Measurements from ENCODE around the gene INSRR.

Gene INSRR

DNA sequence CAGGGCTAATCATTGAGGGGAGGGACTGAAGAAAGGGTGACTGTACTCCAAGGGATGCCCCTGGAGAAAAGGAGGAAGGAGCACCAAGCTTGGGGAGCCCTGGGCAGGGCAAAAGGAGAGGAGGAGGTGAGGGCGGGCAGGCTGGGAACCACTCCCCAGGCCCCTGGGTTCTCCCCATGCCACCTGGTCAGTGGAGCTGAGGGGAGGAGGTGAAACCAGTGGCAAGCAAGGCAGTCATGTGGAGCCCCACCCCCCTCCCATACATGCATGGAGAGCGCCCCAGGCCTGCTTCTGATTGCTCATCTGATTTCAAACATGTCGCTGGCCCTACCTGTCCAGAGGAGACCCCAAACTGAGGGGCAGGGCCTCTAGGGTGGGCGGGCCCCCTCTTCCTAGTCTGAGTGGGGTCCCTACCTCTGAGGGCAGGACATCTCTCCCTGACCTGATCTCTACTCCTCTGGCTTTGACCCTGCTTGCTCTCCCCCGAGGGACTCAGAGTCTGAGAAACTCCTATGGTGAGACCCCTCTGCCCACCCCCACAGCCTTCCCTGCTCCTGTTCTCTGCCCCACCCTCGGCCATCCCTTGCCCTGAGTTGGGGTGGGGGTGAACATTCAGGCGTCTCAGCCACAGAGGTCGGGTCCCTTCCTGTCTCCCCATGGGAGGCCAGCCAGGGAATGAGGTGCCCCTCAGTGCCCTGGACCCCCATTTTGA lies 18.6 kb downstream of the INSRR start:
- no peak for ATAC-seq
- Mint-ChIP-seq H3K9me3 (no peaks in the 10 kb centered on the region), H3K4me1 (peaks cover 30% of the 10 kb centered on the region), H3K27ac (no peak overlapping the region), H3K36me3 (no peaks in the 10 kb centered on the region), H3K4me3 (no peak overlapping the region), H3K27me3 (peaks cover 91% of the 10 kb centered on the region)

DNA sequence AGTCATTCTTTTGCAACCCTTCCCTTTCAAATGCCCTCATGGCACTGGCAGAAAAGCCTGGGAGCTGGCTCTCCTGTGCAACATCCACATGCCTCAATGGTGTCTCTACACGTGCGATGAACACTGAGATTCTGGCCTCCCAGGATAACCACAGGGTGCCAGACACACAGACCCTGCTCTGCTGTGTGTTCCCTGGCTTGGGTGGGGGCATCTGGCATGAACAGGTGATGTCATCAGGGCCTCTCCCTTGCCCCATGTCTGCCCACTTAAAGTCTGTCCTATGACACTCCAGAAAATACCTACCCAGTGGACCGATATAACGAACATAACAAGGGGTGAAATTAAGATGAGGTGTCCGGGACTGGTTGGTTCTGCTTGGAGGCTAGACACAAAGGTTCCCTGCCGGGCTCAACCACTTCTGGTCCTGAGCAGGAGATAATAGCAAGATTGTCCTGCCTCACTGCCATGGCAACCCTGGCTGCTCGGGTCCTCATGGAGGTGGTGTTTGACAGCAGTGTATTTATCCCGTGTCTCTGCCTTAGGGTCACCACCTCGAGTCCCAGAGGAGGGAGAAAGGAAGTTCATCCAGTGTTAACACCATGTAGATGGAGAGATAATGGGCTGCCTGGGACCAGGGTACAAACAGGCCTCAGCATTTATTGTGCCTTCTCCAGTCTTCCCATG lies 19.3 kb downstream of the INSRR start:
- H3K27me3 Mint-ChIP-seq = peaks cover 91% of the 10 kb centered on the region
- no peak overlapping the region for H3K27ac Mint-ChIP-seq
- no peak for ATAC-seq
- H3K36me3 Mint-ChIP-seq = no peaks in the 10 kb centered on the region
- H3K4me1 Mint-ChIP-seq = peaks cover 22% of the 10 kb centered on the region
- no peak overlapping the region for H3K4me3 Mint-ChIP-seq
- H3K9me3 Mint-ChIP-seq = no peaks in the 10 kb centered on the region

DNA sequence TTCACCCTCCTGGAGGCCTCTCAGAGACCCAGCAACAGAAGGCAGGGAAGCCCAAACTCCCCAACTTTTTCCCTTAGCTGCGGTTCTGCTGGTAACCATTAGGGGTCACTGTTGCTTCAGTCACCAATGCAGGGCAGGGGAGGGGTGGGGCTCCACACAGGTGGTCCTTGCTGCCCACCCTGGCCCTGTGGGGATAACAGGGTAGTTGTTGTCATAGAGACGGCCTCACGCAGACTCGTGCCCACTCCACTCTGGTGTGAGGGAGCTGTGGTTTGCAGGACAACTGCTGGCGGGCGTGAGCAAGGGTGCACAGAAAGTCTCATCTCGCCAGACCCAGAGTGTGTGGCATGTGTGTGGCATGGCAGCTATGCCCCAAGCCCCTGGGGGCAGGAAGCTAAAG lies 19.9 kb downstream of the INSRR start:
- ATAC-seq = no peak
- H3K4me3 Mint-ChIP-seq = no peak overlapping the region
- no peaks in the 10 kb centered on the region for H3K9me3 Mint-ChIP-seq
- H3K27ac Mint-ChIP-seq = no peak overlapping the region
- peaks cover 18% of the 10 kb centered on the region for H3K4me1 Mint-ChIP-seq
- peaks cover 91% of the 10 kb centered on the region for H3K27me3 Mint-ChIP-seq
- H3K36me3 Mint-ChIP-seq = no peaks in the 10 kb centered on the region

DNA sequence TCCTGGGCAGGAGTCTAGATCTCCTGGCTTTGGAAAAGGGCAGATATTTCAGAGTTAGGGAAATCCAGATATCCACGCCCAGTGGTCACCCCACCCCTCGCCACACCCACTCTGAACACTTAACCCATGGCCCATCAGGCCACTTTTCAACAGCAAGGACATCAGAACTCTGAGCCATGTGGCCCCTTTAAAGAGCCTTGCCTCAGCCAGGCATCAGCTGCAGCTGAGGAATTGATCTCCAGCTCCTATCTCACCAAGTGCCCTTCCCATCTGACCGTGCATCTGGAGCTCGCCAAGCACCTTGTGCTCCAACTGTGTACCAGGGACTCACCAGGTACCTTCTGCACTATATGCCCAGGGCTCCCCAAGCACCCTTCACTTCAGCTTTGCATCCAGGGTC lies 22.0 kb downstream of the INSRR start:
- no peaks in the 10 kb centered on the region for H3K36me3 Mint-ChIP-seq
- peaks cover 85% of the 10 kb centered on the region for H3K27me3 Mint-ChIP-seq
- no peaks in the 10 kb centered on the region for H3K9me3 Mint-ChIP-seq
- H3K27ac Mint-ChIP-seq = no peak overlapping the region
- H3K4me1 Mint-ChIP-seq = peaks cover 15% of the 10 kb centered on the region
- no peak overlapping the region for H3K4me3 Mint-ChIP-seq
- no peak for ATAC-seq

DNA sequence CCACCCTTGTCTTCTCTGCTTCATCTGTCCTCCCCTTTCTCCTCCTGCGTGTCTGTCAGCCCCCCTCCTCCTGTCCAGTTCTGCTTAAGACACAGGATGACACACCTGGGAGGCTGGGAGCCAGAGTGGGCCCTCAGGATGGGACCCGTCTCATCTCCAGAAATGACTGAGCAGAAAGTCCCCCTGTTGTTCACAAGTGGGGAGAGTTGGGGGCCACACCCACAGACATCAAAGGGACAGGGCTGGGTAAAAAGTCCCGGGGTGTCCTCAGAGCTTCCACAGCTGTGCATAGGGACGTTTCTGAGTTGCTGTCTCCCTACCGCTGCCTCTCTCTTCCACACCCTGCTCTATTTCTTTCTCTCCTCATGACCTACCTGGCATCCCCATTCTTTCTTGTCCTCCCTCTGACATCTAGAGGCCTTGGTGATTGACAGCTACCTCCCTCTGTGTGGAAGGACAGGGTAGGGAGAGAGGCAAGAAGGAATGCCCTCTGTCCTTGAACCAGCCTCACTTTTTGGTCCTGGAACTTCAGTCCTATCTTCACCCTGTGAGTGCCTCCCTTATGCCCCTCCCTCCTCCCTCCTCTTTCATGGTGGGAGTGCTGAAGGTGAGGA lies 22.8 kb downstream of the INSRR start:
- H3K4me3 Mint-ChIP-seq = no peak overlapping the region
- peak overlapping the region; percentile 3 for H3K27ac Mint-ChIP-seq

DNA sequence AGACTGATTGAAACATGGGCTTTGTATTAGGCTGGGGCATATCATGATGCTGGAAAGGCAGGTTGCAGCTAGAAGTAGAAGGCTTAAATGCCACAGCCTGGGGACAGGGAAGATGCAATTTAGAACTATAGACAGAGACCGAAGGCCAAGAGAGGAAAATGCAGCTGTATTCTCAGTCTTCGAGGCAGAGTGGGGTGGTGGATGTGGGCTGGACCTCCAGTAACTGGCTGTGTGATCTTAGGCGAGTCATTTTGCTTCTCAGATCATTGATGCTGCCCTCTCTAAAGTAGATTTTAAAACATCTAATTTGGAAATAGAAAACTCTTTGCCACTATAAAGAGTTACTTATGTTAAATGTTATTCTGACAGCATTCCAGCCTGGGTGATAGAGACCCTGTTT lies 24.6 kb downstream of the INSRR start:
- peaks cover 15% of the 10 kb centered on the region for H3K4me1 Mint-ChIP-seq
- H3K27ac Mint-ChIP-seq = no peak overlapping the region
- no peak overlapping the region for H3K4me3 Mint-ChIP-seq
- H3K9me3 Mint-ChIP-seq = no peaks in the 10 kb centered on the region
- H3K36me3 Mint-ChIP-seq = no peaks in the 10 kb centered on the region
- peaks cover 80% of the 10 kb centered on the region for H3K27me3 Mint-ChIP-seq
- no peak for ATAC-seq

More for the DNA sequence above, 22.8 kb downstream of the INSRR start:
- peaks cover 15% of the 10 kb centered on the region for H3K4me1 Mint-ChIP-seq
- H3K27me3 Mint-ChIP-seq = peaks cover 88% of the 10 kb centered on the region
- ATAC-seq = peak; percentile 73
- no peaks in the 10 kb centered on the region for H3K36me3 Mint-ChIP-seq
- H3K9me3 Mint-ChIP-seq = no peaks in the 10 kb centered on the region

DNA sequence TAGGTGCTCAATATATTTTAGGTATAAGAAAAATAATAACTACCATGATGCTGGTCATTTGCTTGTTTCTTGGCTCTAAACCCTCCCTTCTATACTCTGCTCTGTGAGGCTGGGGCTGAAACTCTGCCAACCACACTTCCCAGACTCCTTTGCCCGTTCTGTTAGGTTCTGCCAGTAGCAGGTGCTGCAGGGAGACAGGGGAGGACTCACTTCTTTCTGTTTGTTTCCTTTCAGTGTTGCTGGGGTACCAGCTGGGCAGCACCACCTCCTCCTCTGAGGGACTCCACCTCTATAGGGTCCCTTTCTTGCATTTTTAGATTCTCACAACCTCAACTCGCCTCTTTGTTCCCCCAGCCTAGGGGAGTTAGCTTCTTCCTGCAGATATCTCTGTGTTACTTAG lies 25.3 kb downstream of the INSRR start:
- peaks cover 80% of the 10 kb centered on the region for H3K27me3 Mint-ChIP-seq
- no peak overlapping the region for H3K4me3 Mint-ChIP-seq
- H3K9me3 Mint-ChIP-seq = no peaks in the 10 kb centered on the region
- no peaks in the 10 kb centered on the region for H3K36me3 Mint-ChIP-seq
- H3K27ac Mint-ChIP-seq = no peak overlapping the region
- ATAC-seq = no peak
- peaks cover 11% of the 10 kb centered on the region for H3K4me1 Mint-ChIP-seq

DNA sequence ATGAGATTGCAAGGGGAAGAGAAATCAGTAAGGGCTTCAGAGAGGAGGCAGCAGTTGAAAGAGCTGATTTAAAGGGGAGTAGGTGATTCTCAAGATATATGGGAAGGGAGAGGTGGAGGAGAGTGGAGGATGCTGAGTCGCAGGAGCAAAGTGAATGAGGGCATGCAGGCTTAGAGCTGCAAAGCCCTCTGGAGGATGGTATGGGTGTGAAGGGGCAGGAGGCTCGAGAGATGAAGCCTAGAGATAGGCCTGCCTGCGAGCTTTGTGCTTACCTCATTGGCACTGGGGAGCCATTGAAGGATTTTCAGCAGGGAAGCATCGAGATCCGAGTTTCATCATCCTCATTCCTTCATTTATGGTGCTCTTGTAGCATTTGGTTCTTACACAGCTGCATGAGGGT lies 26.5 kb downstream of the INSRR start:
- H3K27ac Mint-ChIP-seq = no peak overlapping the region
- H3K4me1 Mint-ChIP-seq = peaks cover 10% of the 10 kb centered on the region
- no peak for ATAC-seq
- peaks cover 77% of the 10 kb centered on the region for H3K27me3 Mint-ChIP-seq
- H3K4me3 Mint-ChIP-seq = no peak overlapping the region
- H3K9me3 Mint-ChIP-seq = no peaks in the 10 kb centered on the region
- no peaks in the 10 kb centered on the region for H3K36me3 Mint-ChIP-seq

DNA sequence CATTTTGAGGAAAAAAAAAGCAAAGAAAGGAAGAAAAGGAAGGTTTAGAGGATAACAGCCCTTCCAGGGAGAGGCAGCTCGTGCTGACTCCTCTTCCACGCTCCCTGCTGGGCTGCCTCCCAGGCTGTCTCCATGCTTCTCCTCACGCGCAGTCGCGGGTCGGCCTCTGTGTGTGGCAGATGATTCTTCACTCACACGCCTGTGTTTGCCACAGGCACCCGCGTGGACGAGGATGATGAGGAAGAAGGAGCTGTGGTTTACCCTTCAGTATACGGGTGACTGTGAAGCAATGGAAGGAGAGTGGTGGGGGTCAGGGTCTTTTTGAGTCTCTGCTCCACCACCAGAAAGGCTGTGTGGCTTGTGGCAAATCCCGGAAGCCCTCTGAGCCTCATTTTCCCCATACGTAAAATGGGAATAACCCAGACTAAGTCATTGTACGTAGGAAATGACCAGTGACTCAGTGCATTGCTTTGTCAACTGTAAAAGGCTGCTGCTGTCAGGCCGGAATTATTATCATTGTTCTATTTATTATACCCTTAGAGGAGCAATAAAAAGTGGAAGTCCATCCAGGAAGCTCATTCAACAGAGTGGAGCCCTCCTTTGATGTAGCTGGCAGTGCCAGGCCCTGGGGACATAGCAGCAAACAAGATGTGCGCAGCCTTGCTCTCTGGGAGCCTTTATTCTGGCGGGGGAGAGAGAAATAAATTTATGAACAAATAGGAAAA lies 30.4 kb downstream of the INSRR start:
- ATAC-seq = no peak
- no peaks in the 10 kb centered on the region for H3K36me3 Mint-ChIP-seq

DNA sequence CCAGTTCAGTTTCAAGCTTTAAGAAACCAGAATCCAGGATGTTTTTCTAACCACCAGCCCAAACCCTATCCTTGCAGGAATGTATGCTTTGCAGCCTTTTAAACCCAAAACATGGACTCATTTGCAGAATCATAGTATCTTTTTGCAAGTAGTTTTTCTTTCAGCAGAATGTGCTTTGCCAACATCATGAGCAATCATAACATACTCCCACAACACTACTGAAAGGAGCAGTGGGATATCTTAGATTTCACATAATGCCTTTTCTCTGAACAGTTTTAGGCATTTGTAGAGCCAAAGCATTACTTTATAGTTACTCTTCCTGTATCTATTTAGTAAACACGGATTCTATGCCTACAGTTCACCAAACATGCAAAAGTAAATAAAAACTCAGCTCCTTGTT lies 32.3 kb downstream of the INSRR start:
- Mint-ChIP-seq H3K4me3 (no peak overlapping the region), H3K4me1 (no peaks in the 10 kb centered on the region), H3K27me3 (peaks cover 24% of the 10 kb centered on the region), H3K36me3 (no peaks in the 10 kb centered on the region), H3K9me3 (no peaks in the 10 kb centered on the region), H3K27ac (no peak overlapping the region)
- ATAC-seq = no peak

More for the DNA sequence above, 30.4 kb downstream of the INSRR start:
- no peak overlapping the region for H3K4me3 Mint-ChIP-seq
- H3K4me1 Mint-ChIP-seq = no peaks in the 10 kb centered on the region
- peaks cover 38% of the 10 kb centered on the region for H3K27me3 Mint-ChIP-seq
- H3K27ac Mint-ChIP-seq = no peak overlapping the region
- H3K9me3 Mint-ChIP-seq = no peaks in the 10 kb centered on the region

DNA sequence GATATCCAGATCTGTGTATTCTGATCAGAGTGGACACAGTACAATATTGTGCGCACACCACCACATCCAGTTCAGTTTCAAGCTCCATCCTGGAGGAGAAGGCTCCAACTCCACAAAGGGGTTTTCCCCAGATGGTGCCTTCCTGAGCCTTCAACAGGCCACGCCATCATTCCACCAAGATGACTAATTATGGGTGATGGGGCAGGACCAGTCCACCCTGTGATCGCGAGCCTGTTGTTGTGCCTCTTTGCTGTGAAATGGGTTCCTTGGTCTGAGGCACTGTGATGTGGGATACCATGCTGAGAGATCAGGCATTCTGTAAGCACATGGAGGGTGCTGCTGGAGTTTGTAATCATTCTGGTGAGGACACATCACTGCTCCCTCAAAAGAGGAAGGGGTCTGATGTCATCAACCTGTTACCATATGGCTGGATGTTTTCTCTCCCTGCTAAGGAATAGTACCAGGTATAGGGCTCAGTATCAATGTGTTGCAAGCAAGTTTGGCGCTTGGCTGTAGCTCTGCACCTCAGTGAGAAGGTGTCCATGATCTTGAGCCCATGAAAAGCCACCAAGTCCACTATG lies 35.6 kb downstream of the INSRR start:
- no peaks in the 10 kb centered on the region for H3K4me1 Mint-ChIP-seq
- H3K36me3 Mint-ChIP-seq = no peaks in the 10 kb centered on the region
- ATAC-seq = no peak
- no peak overlapping the region for H3K27ac Mint-ChIP-seq
- no peaks in the 10 kb centered on the region for H3K27me3 Mint-ChIP-seq
- no peak overlapping the region for H3K4me3 Mint-ChIP-seq
- no peaks in the 10 kb centered on the region for H3K9me3 Mint-ChIP-seq

DNA sequence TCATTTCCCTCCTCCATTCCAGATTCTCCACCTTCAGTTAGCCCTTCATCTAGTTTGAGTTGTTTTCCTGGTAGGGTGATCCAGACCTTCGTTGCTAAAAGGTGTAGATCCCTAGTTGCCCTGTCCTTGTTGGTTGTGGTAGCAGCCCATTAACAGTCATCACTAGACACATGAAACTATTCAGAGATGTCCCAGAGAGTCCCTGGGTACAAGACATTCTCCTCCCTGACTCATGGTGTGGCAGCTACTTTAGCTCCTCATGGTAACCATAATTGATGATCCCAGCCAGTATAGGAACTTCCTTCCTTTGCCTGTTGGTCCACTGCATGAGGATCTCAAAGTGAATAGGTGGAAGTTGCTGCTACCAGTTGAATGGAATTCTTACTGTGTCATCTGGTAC lies 36.2 kb downstream of the INSRR start:
- H3K27ac Mint-ChIP-seq = no peak overlapping the region
- no peaks in the 10 kb centered on the region for H3K4me1 Mint-ChIP-seq
- H3K36me3 Mint-ChIP-seq = no peaks in the 10 kb centered on the region
- no peaks in the 10 kb centered on the region for H3K9me3 Mint-ChIP-seq
- no peaks in the 10 kb centered on the region for H3K27me3 Mint-ChIP-seq
- ATAC-seq = no peak
- no peak overlapping the region for H3K4me3 Mint-ChIP-seq

DNA sequence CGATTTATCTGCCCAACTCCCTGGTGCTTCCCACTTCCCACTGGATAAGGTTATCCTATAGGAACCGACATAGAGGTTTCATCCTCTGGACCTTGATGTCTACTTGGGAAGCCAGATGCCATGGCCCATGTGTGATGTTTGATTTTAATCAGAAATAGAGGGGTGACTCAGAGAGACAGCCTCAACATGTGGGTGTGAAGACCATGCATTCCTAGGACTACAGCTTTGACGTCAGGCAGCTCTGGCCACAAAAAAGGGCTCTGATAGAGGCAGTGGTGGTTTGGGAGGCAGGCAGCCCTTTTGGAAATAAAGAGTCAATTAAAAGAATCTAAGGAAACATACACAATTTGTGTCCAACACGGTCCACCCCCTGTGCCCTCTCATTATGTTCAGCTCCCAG lies 37.1 kb downstream of the INSRR start:
- Mint-ChIP-seq H3K27me3 (no peaks in the 10 kb centered on the region), H3K4me3 (no peak overlapping the region), H3K4me1 (peaks cover 5% of the 10 kb centered on the region), H3K27ac (no peak overlapping the region), H3K36me3 (no peaks in the 10 kb centered on the region), H3K9me3 (no peaks in the 10 kb centered on the region)
- ATAC-seq = no peak

DNA sequence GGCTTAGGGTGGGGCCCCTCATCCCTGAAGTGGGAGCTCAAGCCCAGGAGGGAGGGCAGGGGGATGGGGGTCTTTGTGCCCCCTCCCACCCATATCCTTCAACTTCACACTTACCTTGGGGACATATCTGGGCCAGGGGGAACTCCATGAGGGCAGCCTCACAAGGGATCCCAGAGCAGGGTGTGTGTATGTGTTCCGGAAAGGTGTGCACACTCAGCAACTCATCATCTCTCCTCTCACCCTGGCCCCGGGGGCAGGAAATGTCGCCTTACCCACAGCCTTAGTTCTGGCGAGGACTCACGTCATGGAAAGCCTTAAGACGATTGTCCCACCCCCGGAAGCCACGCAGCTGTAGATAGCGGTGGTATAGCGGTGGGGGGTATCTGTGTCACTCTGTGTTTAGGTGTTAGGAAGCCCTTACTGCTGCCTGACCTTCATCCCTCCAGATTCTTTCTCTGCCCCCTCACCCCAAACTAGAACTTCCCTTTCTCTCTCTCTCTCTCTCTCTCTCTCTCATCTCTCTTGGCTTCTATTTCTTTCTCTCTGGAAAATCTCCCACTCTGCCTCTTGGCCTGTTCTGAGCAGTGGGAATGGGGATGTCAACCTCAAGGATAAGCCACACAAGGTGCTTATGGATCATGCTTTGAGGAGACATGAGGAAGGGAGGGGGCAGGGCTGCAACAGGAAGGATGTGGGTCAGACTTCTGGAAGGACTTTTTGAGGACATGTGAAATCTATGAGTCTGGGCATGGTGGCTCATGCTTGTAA lies 42.2 kb downstream of the INSRR start, which contains the start of gene SH2D2A:
TSS of gene SH2D2A (minus strand) at position 288 of the 768 bp plus-strand sequence. CDS start at position 148, 140 bp downstream.
- peak within 1 kb of the TSS; percentile 85 for H3K27ac Mint-ChIP-seq
- peaks cover 41% of the 10 kb centered on the region for H3K4me1 Mint-ChIP-seq
- H3K36me3 Mint-ChIP-seq = peaks cover 9% of the 10 kb centered on the region
- peak; percentile 87 for ATAC-seq
- H3K4me3 Mint-ChIP-seq = peak within 1 kb of the TSS; percentile 68
- no peaks in the 10 kb centered on the region for H3K27me3 Mint-ChIP-seq
- H3K9me3 Mint-ChIP-seq = no peaks in the 10 kb centered on the region

Data from stimulated activated memory B cell treated with anti-CD40 and anti-IgM and Interleukin-4, amounts not matched to agents 10 μg/mL and 1 μg/mL and 100 μg/mL, for 72 hours (primary cell).